H1 (cell line): ENCODE results near the gene RRH. TPM values are rescaled to one million over a fixed set of nuclear protein-coding genes. Genes with fewer than 3 reads are reported as not detected.

Source experiments
- CTCF ChIA-PET: fragments of 300-600 bp; sonication (Branson Sonifier 250); formaldehyde crosslinking; loops from one replicate; lab custom pipeline; 2021; ENCODE audit not compliant: partially characterized antibody; lab: Charles Lee
- POLR2A ChIA-PET: fragments of 300-600 bp; sonication (Branson Sonifier 250); formaldehyde crosslinking; loops from one replicate; lab custom pipeline; 2021; ENCODE audit warnings: inconsistent platforms; ENCODE audit not compliant: partially characterized antibody; lab: Charles Lee
- DNase-seq, 2 experiments: peaks; one replicate each; pipeline versions ENCODE4 v3.0.0 to v3.0.0-alpha.2; 2010 to 2022; ENCODE audit warnings: low spot score in 2 of 2, low read depth in 1 of 2, mixed read lengths in 1 of 2
- FAIRE-seq: peaks from 2 replicates; lab custom pipeline; 2011; peaks lifted over from hg19 to GRCh38; lab: Jason Lieb, UNC
- H2AFZ ChIP-seq: 2 replicates; pipeline ENCODE4 v1.8.1; 2012; ENCODE audit warnings: low read length, inconsistent platforms
- H2AK5ac ChIP-seq: 2 replicates; pipeline ENCODE4 v1.6.1; 2013; ENCODE audit warnings: low read depth, low read length
- H2BK120ac ChIP-seq: replicated peaks from 2 replicates; pipeline ENCODE3; 2013; ENCODE audit warnings: low read depth, low read length, inconsistent platforms
- H2BK12ac ChIP-seq: 2 replicates; pipeline ENCODE4 v1.6.1; 2013; ENCODE audit warnings: low read depth, low read length
- H2BK15ac ChIP-seq: 2 replicates; pipeline ENCODE4 v1.6.1; 2013; ENCODE audit warnings: low read length
- H2BK20ac ChIP-seq: 2 replicates; pipeline ENCODE4 v1.6.1; 2013; ENCODE audit warnings: low read length
- H2BK5ac ChIP-seq: 2 replicates; pipeline ENCODE4 v1.6.1; 2013; ENCODE audit warnings: low read depth, low read length
- H3K14ac ChIP-seq: 2 replicates; pipeline ENCODE4 v1.6.1; 2013; ENCODE audit warnings: inconsistent platforms; ENCODE audit not compliant: insufficient read length
- H3K18ac ChIP-seq: 2 replicates; pipeline ENCODE4 v1.6.1; 2013; ENCODE audit warnings: low read length; ENCODE audit errors: extremely low read depth
- H3K23ac ChIP-seq: 2 replicates; pipeline ENCODE4 v1.6.1; 2013; ENCODE audit warnings: inconsistent platforms; ENCODE audit not compliant: insufficient read length
- H3K23me2 ChIP-seq: 2 replicates; pipeline ENCODE4 v1.6.1; 2013; ENCODE audit warnings: low read depth, low read length
- H3K27ac ChIP-seq: 2 replicates; pipeline ENCODE4 v1.6.1; 2011; ENCODE audit warnings: low read depth, low read length, inconsistent platforms
- H3K27me3 ChIP-seq, 4 experiments: replicated peaks in 1 of 4; 1 replicate in 1 of 4; 2 replicates in 3 of 4; pipeline versions ENCODE4 v1.6.1 to v1.8.1; 2011 to 2013; ENCODE audit warnings: low read length in 3 of 4, mild to moderate bottlenecking in 3 of 4, inconsistent platforms in 2 of 4, mixed read lengths in 2 of 4, moderate library complexity in 1 of 4; ENCODE audit not compliant: control insufficient read depth in 3 of 4, insufficient read depth in 3 of 4; ENCODE audit errors: extremely low read depth in 1 of 4
- H3K36me3 ChIP-seq, 4 experiments: 2 replicates each; pipeline versions ENCODE4 v1.6.1 to v1.8.1; 2011 to 2013; ENCODE audit warnings: mild to moderate bottlenecking in 4 of 4, low read length in 3 of 4, moderate library complexity in 2 of 4, control low read depth in 1 of 4, inconsistent platforms in 1 of 4; ENCODE audit not compliant: insufficient read depth in 4 of 4, control insufficient read depth in 2 of 4
- H3K4ac ChIP-seq: replicated peaks from 2 replicates; pipeline ENCODE3; 2013; ENCODE audit warnings: low read length, low read depth, mixed read lengths, inconsistent platforms; ENCODE audit not compliant: insufficient read length
- H3K4me1 ChIP-seq, 4 experiments: replicated peaks in 1 of 4; 1 replicate in 1 of 4; 2 replicates in 3 of 4; pipeline versions ENCODE4 v1.6.1 to v1.8.1; 2011 to 2013; ENCODE audit warnings: low read length in 3 of 4, inconsistent platforms in 2 of 4, mixed read lengths in 1 of 4; ENCODE audit not compliant: insufficient read depth in 4 of 4, control insufficient read depth in 3 of 4
- H3K4me2 ChIP-seq, 2 experiments: 2 replicates each; pipeline versions ENCODE4 v1.6.1 to v1.8.1; 2011 to 2013; ENCODE audit warnings: low read depth in 2 of 2, low read length in 2 of 2, control low read depth in 1 of 2, inconsistent platforms in 1 of 2, mild to moderate bottlenecking in 1 of 2; ENCODE audit not compliant: insufficient read depth in 1 of 2
- H3K4me3 ChIP-seq, 4 experiments: fragments of 200-600, 300-600 bp in 1 of 4; sonication (generic), shearing (Covaris generic), sonication (Bioruptor Twin) in 1 of 4; 2 replicates each; pipeline versions ENCODE4 v1.5.1 to v1.8.1; 2011 to 2016; ENCODE audit warnings: low read length in 4 of 4, low read depth in 3 of 4, control low read depth in 2 of 4, inconsistent platforms in 2 of 4, mild to moderate bottlenecking in 2 of 4, mixed read lengths in 1 of 4, moderate library complexity in 1 of 4; ENCODE audit not compliant: insufficient read depth in 2 of 4; ENCODE audit errors: extremely low read depth in 1 of 4
- H3K56ac ChIP-seq: replicated peaks from 2 replicates; pipeline ENCODE3; 2013; ENCODE audit warnings: low read depth, mild to moderate bottlenecking, mixed read lengths, low read length, inconsistent platforms; ENCODE audit not compliant: insufficient read length
- H3K79me1 ChIP-seq: 2 replicates; pipeline ENCODE4 v1.6.1; 2013; ENCODE audit warnings: low read depth, low read length, control low read depth
- H3K79me2 ChIP-seq, 2 experiments: 2 replicates each; pipeline versions ENCODE4 v1.6.1 to v1.8.1; 2012 to 2013; ENCODE audit warnings: low read length in 2 of 2, mild to moderate bottlenecking in 2 of 2, inconsistent platforms in 1 of 2; ENCODE audit not compliant: insufficient read depth in 2 of 2, control insufficient read depth in 1 of 2
- H3K9ac ChIP-seq, 4 experiments: replicated peaks in 1 of 4; 1 replicate in 1 of 4; 2 replicates in 3 of 4; pipeline versions ENCODE4 v1.6.1 to v1.8.1; 2011 to 2013; ENCODE audit warnings: low read depth in 3 of 4, low read length in 3 of 4, control low read depth in 2 of 4, mild to moderate bottlenecking in 2 of 4, moderate library complexity in 2 of 4, inconsistent platforms in 1 of 4; ENCODE audit errors: extremely low read depth in 1 of 4
- H3K9me3 ChIP-seq, 2 experiments: 2 replicates each; pipeline versions ENCODE4 v1.6.1 to v1.8.1; 2012 to 2013; ENCODE audit warnings: mild to moderate bottlenecking in 2 of 2, moderate library complexity in 2 of 2, control low read depth in 1 of 2, inconsistent platforms in 1 of 2, low read depth in 1 of 2, low read length in 1 of 2, mixed read lengths in 1 of 2; ENCODE audit not compliant: insufficient read depth in 2 of 2
- H4K20me1 ChIP-seq, 2 experiments: replicated peaks in 1 of 2; 2 replicates each; pipeline versions ENCODE3 to v1.8.1; 2011 to 2013; ENCODE audit warnings: inconsistent platforms in 2 of 2, low read length in 2 of 2, mild to moderate bottlenecking in 1 of 2; ENCODE audit not compliant: insufficient read depth in 2 of 2, control insufficient read depth in 1 of 2
- H4K5ac ChIP-seq: 2 replicates; pipeline ENCODE4 v1.6.1; 2013; ENCODE audit warnings: low read length, low read depth, mixed read lengths, inconsistent platforms; ENCODE audit not compliant: insufficient read length
- H4K8ac ChIP-seq: 2 replicates; pipeline ENCODE4 v1.8.0; 2013; ENCODE audit warnings: mild to moderate bottlenecking, moderate library complexity, low read length, inconsistent platforms; ENCODE audit not compliant: insufficient read depth; ENCODE audit errors: extremely low read depth
- H4K91ac ChIP-seq: replicated peaks from 2 replicates; pipeline ENCODE3; 2013; ENCODE audit warnings: low read length, mixed read lengths, inconsistent platforms; ENCODE audit not compliant: insufficient read length
- GTF2F1 ChIP-seq: IDR thresholded peaks from 2 replicates; pipeline ENCODE4 v1.6.1; 2012; ENCODE audit warnings: low read depth, low read length, improper control_type of control experiment, borderline replicate concordance
- PHF8 ChIP-seq: fragments of 200-600 bp; sonication (generic); conservative IDR thresholded peaks from 2 replicates; pipeline ENCODE4 v1.7.1; 2012; ENCODE audit warnings: low read depth, mild to moderate bottlenecking, inconsistent platforms, low read length, moderate library complexity
- WGBS, 2 experiments: shearing (Covaris generic) in 1 of 2; methylation state at CpG; one replicate each; pipeline versions ENCODE4 v1.1.6 to v1.1.7; 2013 to 2015; ENCODE audit warnings: low lambda C conversion rate in 2 of 2, mixed read lengths in 2 of 2, inconsistent platforms in 1 of 2, low coverage in 1 of 2, missing lambda C conversion rate in 1 of 2; ENCODE audit not compliant: insufficient replicate concordance in 2 of 2, insufficient coverage in 1 of 2, insufficient read length in 1 of 2; ENCODE audit errors: extremely low coverage in 1 of 2, missing lambda C conversion rate in 1 of 2; 5-methylcytosine and 5-hydroxymethylcytosine counted together
- polyA plus RNA-seq, 7 experiments: library from polyadenylated mRNA; depleted of rRNA in 3 of 7; stranded (reverse) in 5 of 7; unstranded in 2 of 7; fragments of >200 nt in 5 of 7; fragments of 200-250 nt in 2 of 7; gene quantifications; 1 replicate in 5 of 7; 2 replicates in 1 of 7; 4 replicates in 1 of 7; pipeline versions ENCODE4 v1.2.1 to v1.2.3, GENCODE V29; 2011 to 2013; ENCODE audit warnings: missing spikeins in 2 of 7, mixed read lengths in 2 of 7
- total RNA-seq: library from RNA; stranded (reverse); fragmentation: NEBNext Ultra II Directional; extraction: Animal tissue kit (Norgen Biotek cat#: 25700); gene quantifications from 2 replicates; pipeline ENCODE4 v1.2.1, GENCODE V29; 2021

Gene RRH
- total and polyA plus RNA-seq, 2 of the 8 experiments (the other 6 are each of a cell fraction or from before 2014, with no cell fraction given) = 0.38 TPM; not detected in 1

GRCh38 chr4:109887071-109887470 is 59.3 kb downstream of the RRH start:
- ChIA-PET CTCF (interaction anchor here (0.6 to 1.0 kb wide), 2 partner anchors 38 to 43 kb away, joined by 3 read pairs; no protein-coding TSS in a partner anchor), POLR2A (no interaction called here)
- Histone ChIP-seq H2BK5ac (no peak overlapping the region), H2BK15ac (no peak overlapping the region), H2BK120ac (no peak overlapping the region), H3K23ac (no peak overlapping the region), H2BK20ac (no peak overlapping the region), H3K18ac (no peak overlapping the region), H3K79me2 (no peaks in the 10 kb centered on the region), H4K20me1 (no peaks in the 10 kb centered on the region), H3K9me3 (no peaks in the 10 kb centered on the region), H3K4ac (no peak overlapping the region), H3K36me3 (no peaks in the 10 kb centered on the region), H4K91ac (no peak overlapping the region), H3K23me2 (no peaks in the 10 kb centered on the region), H4K8ac (no peak overlapping the region), H3K4me1 (no peaks in the 10 kb centered on the region), H2BK12ac (no peak overlapping the region), H3K56ac (no peak overlapping the region), H3K79me1 (no peaks in the 10 kb centered on the region), H3K9ac (no peak overlapping the region), H3K4me3 (no peak overlapping the region), H3K27me3 (peaks cover 0 to 2% (median 0%) of the 10 kb centered on the region in 4 experiments; a peak in 1 of 7 replicates), H2AK5ac (no peak overlapping the region), H3K4me2 (no peak overlapping the region), H2AFZ (no peak overlapping the region), H4K5ac (no peak overlapping the region), H3K14ac (no peak overlapping the region), H3K27ac (no peak overlapping the region)
- FAIRE-seq (no peak), DNase-seq (no peak)
- 80% methylated on average over 6 of the region's 6 CpGs; no CpG with 5 or more reads in 1 of the 2 experiments for WGBS, 2 experiments
- no peak for TF ChIP-seq GTF2F1
- TF ChIP-seq PHF8 = no peak
